ENCODE data around the gene PLA2R1. TPM values are rescaled to one million over a fixed set of nuclear protein-coding genes. Genes with fewer than 3 reads are reported as not detected.

Gene PLA2R1
- polyA plus RNA-seq, 2 of the 4 experiments (the other 2 are of a cell fraction), result 3.3 to 6.8 TPM

Other genes with a start within 250 kb of the PLA2R1 start
- 0.25 and 0.26 TPM in 2 replicates for gene LY75, start 157.9 kb downstream of the PLA2R1 start, polyA plus RNA-seq (2011; rRNA removed)
- gene LY75, start 157.9 kb downstream of the PLA2R1 start, polyA plus RNA-seq (2017; fragmentation: RNase III; extraction: RNeasy Plus Mini Kit Qiagen cat#74134 plus additional on column Dnase treatment), result 0.08 to 0.19 TPM (median 0.08 TPM) in 3 replicates
- 4.8 and 5.0 TPM in 2 replicates for gene ITGB6, start 137.7 kb upstream of the PLA2R1 start, polyA plus RNA-seq (2011; rRNA removed)
- 4.1 to 4.8 TPM (median 4.2 TPM) in 3 replicates for gene ITGB6, start 137.7 kb upstream of the PLA2R1 start, polyA plus RNA-seq (2017; fragmentation: RNase III; extraction: RNeasy Plus Mini Kit Qiagen cat#74134 plus additional on column Dnase treatment)

Measured in A549 (cell line).